ENCODE results near the gene CTNNA2. TPM values are rescaled to one million over a fixed set of nuclear protein-coding genes. Genes with fewer than 3 reads are reported as not detected.

The CTNNA2 gene
- total RNA-seq, 5 donors from 2014 or later (not counting 1 experiment from before 2014, with no cell fraction given): not detected

- Mint-ChIP-seq H3K9me3 (peaks cover 7 to 13% (median 8%) of the 10 kb centered on the region in 3 donors), H3K36me3 (no peaks in the 10 kb centered on the region), H3K4me1 (no peaks in the 10 kb centered on the region), H3K27ac (no peak overlapping the region), H3K27me3 (no peaks in the 10 kb centered on the region), H3K4me3 (no peak overlapping the region)
- Histone ChIP-seq H3K4me1 (ENCODE audit: control insufficient read depth in 1 of 2, extremely low read depth in 1 of 2, insufficient read depth in 2 of 2, low read length in 2 of 2) (no peaks in the 10 kb centered on the region), H3K36me3 (ENCODE audit: control insufficient read depth in 2 of 2, extremely low read depth in 1 of 2, insufficient read depth in 1 of 2, low read length in 1 of 2) (no peaks in the 10 kb centered on the region), H3K4me3 (ENCODE audit: control insufficient read depth in 1 of 2, extremely low read depth in 1 of 2, low read length in 1 of 2) (no peak overlapping the region), H3K27ac (ENCODE audit: low read length) (no peak overlapping the region), H3K27me3 (replicated peaks in 1 of 2; ENCODE audit: control insufficient read depth in 2 of 2, extremely low read depth in 1 of 2, insufficient read depth in 2 of 2, low read length in 1 of 2) (no peaks in the 10 kb centered on the region), H3K9me3 (no peaks in the 10 kb centered on the region)
- DNase-seq (no peak), ATAC-seq (replicated peaks in 1 of 4) (no peak)
- WGBS (ENCODE audit: insufficient coverage): no CpG with 5 or more reads among the region's 6 CpGs
- ChIA-PET POLR2A (no interaction called here), CTCF (no interaction called here)
Measured at GRCh38 chr2:79758749-79759282, 246.0 kb downstream of the CTNNA2 start.

GRCh38 chr2:79770926-79771325 lies 258.1 kb downstream of the CTNNA2 start:
- DNase-seq (no peak), ATAC-seq (replicated peaks in 1 of 4) (no peak)
- Histone ChIP-seq H3K27me3 (replicated peaks in 1 of 2; ENCODE audit: control insufficient read depth in 2 of 2, extremely low read depth in 1 of 2, insufficient read depth in 2 of 2, low read length in 1 of 2) (no peaks in the 10 kb centered on the region), H3K9me3 (no peaks in the 10 kb centered on the region), H3K36me3 (ENCODE audit: control insufficient read depth in 2 of 2, extremely low read depth in 1 of 2, insufficient read depth in 1 of 2, low read length in 1 of 2) (no peaks in the 10 kb centered on the region), H3K27ac (ENCODE audit: low read length) (no peak overlapping the region), H3K4me1 (ENCODE audit: control insufficient read depth in 1 of 2, extremely low read depth in 1 of 2, insufficient read depth in 2 of 2, low read length in 2 of 2) (no peaks in the 10 kb centered on the region), H3K4me3 (ENCODE audit: control insufficient read depth in 1 of 2, extremely low read depth in 1 of 2, low read length in 1 of 2) (no peak overlapping the region)
- Mint-ChIP-seq H3K4me1 (no peaks in the 10 kb centered on the region), H3K4me3 (no peak overlapping the region), H3K9me3 (peaks cover 9 to 22% (median 14%) of the 10 kb centered on the region in 3 donors), H3K27ac (no peak overlapping the region), H3K27me3 (no peaks in the 10 kb centered on the region), H3K36me3 (no peaks in the 10 kb centered on the region)
- POLR2A ChIA-PET: no interaction called here
- WGBS (ENCODE audit: insufficient coverage): no CpG with 5 or more reads among the region's 3 CpGs
- CTCF ChIA-PET: no interaction called here

- Histone ChIP-seq H3K36me3 (ENCODE audit: control insufficient read depth in 2 of 2, extremely low read depth in 1 of 2, insufficient read depth in 1 of 2, low read length in 1 of 2) (no peaks in the 10 kb centered on the region), H3K27ac (ENCODE audit: low read length) (no peak overlapping the region), H3K4me1 (ENCODE audit: control insufficient read depth in 1 of 2, extremely low read depth in 1 of 2, insufficient read depth in 2 of 2, low read length in 2 of 2) (no peaks in the 10 kb centered on the region), H3K27me3 (replicated peaks in 1 of 2; ENCODE audit: control insufficient read depth in 2 of 2, extremely low read depth in 1 of 2, insufficient read depth in 2 of 2, low read length in 1 of 2) (no peaks in the 10 kb centered on the region), H3K9me3 (no peaks in the 10 kb centered on the region), H3K4me3 (ENCODE audit: control insufficient read depth in 1 of 2, extremely low read depth in 1 of 2, low read length in 1 of 2) (no peak overlapping the region)
- CTCF ChIA-PET: no interaction called here
- H3K27me3 Mint-ChIP-seq: no peaks in the 10 kb centered on the region
- no CpG with 5 or more reads among the region's 3 CpGs for WGBS (ENCODE audit: insufficient coverage)
- no peak for ATAC-seq (replicated peaks in 1 of 4)
- no peak for DNase-seq
- H3K4me1 Mint-ChIP-seq: no peaks in the 10 kb centered on the region
- no peaks in the 10 kb centered on the region for H3K36me3 Mint-ChIP-seq
- no peak overlapping the region for H3K27ac Mint-ChIP-seq
- H3K9me3 Mint-ChIP-seq: peaks cover 9 to 22% (median 14%) of the 10 kb centered on the region in 3 donors
- POLR2A ChIA-PET: no interaction called here
- H3K4me3 Mint-ChIP-seq: no peak overlapping the region
Measured at GRCh38 chr2:79771493-79771892, 258.6 kb downstream of the CTNNA2 start.

GRCh38 chr2:79774016-79774415 lies 261.2 kb downstream of the CTNNA2 start:
- H3K27ac Mint-ChIP-seq: no peak overlapping the region
- no peaks in the 10 kb centered on the region for H3K9me3 ChIP-seq
- no peaks in the 10 kb centered on the region for H3K4me1 Mint-ChIP-seq
- ATAC-seq (replicated peaks in 1 of 4): no peak
- H3K4me3 ChIP-seq (ENCODE audit: control insufficient read depth in 1 of 2, extremely low read depth in 1 of 2, low read length in 1 of 2): no peak overlapping the region
- no peaks in the 10 kb centered on the region for H3K36me3 ChIP-seq (ENCODE audit: control insufficient read depth in 2 of 2, extremely low read depth in 1 of 2, insufficient read depth in 1 of 2, low read length in 1 of 2)
- WGBS (ENCODE audit: insufficient coverage): 100% methylated on average over 1 of the region's 2 CpGs
- peaks cover 0 to 17% (median 12%) of the 10 kb centered on the region in 3 donors for H3K9me3 Mint-ChIP-seq
- no peak for DNase-seq
- H3K27me3 ChIP-seq (replicated peaks in 1 of 2; ENCODE audit: control insufficient read depth in 2 of 2, extremely low read depth in 1 of 2, insufficient read depth in 2 of 2, low read length in 1 of 2): no peaks in the 10 kb centered on the region
- H3K36me3 Mint-ChIP-seq: no peaks in the 10 kb centered on the region
- H3K27ac ChIP-seq (ENCODE audit: low read length): no peak overlapping the region
- H3K4me1 ChIP-seq (ENCODE audit: control insufficient read depth in 1 of 2, extremely low read depth in 1 of 2, insufficient read depth in 2 of 2, low read length in 2 of 2): no peaks in the 10 kb centered on the region
- POLR2A ChIA-PET: no interaction called here
- CTCF ChIA-PET: interaction anchor here in 1 of 2 donors (0.6 kb wide), 1 partner anchor 26 kb away, joined by 3 read pairs; no protein-coding TSS in a partner anchor
- H3K27me3 Mint-ChIP-seq: no peaks in the 10 kb centered on the region
- H3K4me3 Mint-ChIP-seq: no peak overlapping the region

- Mint-ChIP-seq H3K36me3 (no peaks in the 10 kb centered on the region), H3K9me3 (peaks cover 9 to 28% (median 13%) of the 10 kb centered on the region in 3 donors), H3K27me3 (no peaks in the 10 kb centered on the region), H3K4me3 (no peak overlapping the region), H3K4me1 (no peaks in the 10 kb centered on the region), H3K27ac (no peak overlapping the region)
- H3K4me3 ChIP-seq (ENCODE audit: control insufficient read depth in 1 of 2, extremely low read depth in 1 of 2, low read length in 1 of 2): no peak overlapping the region
- ChIA-PET CTCF (no interaction called here), POLR2A (no interaction called here)
- WGBS (ENCODE audit: insufficient coverage): no CpG with 5 or more reads among the region's 2 CpGs
- no peaks in the 10 kb centered on the region for H3K27me3 ChIP-seq (replicated peaks in 1 of 2; ENCODE audit: control insufficient read depth in 2 of 2, extremely low read depth in 1 of 2, insufficient read depth in 2 of 2, low read length in 1 of 2)
- H3K27ac ChIP-seq (ENCODE audit: low read length): no peak overlapping the region
- DNase-seq (no peak), ATAC-seq (replicated peaks in 1 of 4) (no peak)
- H3K9me3 ChIP-seq: no peaks in the 10 kb centered on the region
- H3K36me3 ChIP-seq (ENCODE audit: control insufficient read depth in 2 of 2, extremely low read depth in 1 of 2, insufficient read depth in 1 of 2, low read length in 1 of 2): no peaks in the 10 kb centered on the region
- H3K4me1 ChIP-seq (ENCODE audit: control insufficient read depth in 1 of 2, extremely low read depth in 1 of 2, insufficient read depth in 2 of 2, low read length in 2 of 2): no peaks in the 10 kb centered on the region
Measured at GRCh38 chr2:79776461-79776860, 263.6 kb downstream of the CTNNA2 start.

GRCh38 chr2:79780781-79781180 lies 267.9 kb downstream of the CTNNA2 start:
- no peak for ATAC-seq (replicated peaks in 1 of 4)
- Histone ChIP-seq H3K4me1 (ENCODE audit: control insufficient read depth in 1 of 2, extremely low read depth in 1 of 2, insufficient read depth in 2 of 2, low read length in 2 of 2) (no peaks in the 10 kb centered on the region), H3K36me3 (ENCODE audit: control insufficient read depth in 2 of 2, extremely low read depth in 1 of 2, insufficient read depth in 1 of 2, low read length in 1 of 2) (no peaks in the 10 kb centered on the region), H3K9me3 (no peaks in the 10 kb centered on the region), H3K4me3 (ENCODE audit: control insufficient read depth in 1 of 2, extremely low read depth in 1 of 2, low read length in 1 of 2) (no peak overlapping the region), H3K27ac (ENCODE audit: low read length) (no peak overlapping the region), H3K27me3 (replicated peaks in 1 of 2; ENCODE audit: control insufficient read depth in 2 of 2, extremely low read depth in 1 of 2, insufficient read depth in 2 of 2, low read length in 1 of 2) (no peaks in the 10 kb centered on the region)
- Mint-ChIP-seq H3K36me3 (no peaks in the 10 kb centered on the region), H3K27ac (no peak overlapping the region), H3K9me3 (peaks cover 13 to 21% (median 18%) of the 10 kb centered on the region in 3 donors), H3K27me3 (no peaks in the 10 kb centered on the region), H3K4me3 (no peak overlapping the region), H3K4me1 (no peaks in the 10 kb centered on the region)
- POLR2A ChIA-PET: no interaction called here
- DNase-seq: no peak
- CTCF ChIA-PET: no interaction called here
- WGBS (ENCODE audit: insufficient coverage): no CpG with 5 or more reads among the region's 1 CpG
